GM12891 (cell line): ENCODE data around the gene FAM149A.

ENCODE experiments used
- POLR2A ChIP-seq: IDR thresholded peaks from 2 replicates; pipeline ENCODE4 v1.6.1; 2011; ENCODE audit warnings: low read depth, low read length, control low read depth
- POLR2AphosphoS5 ChIP-seq: IDR thresholded peaks from 2 replicates; pipeline ENCODE4 v1.6.1; 2011; ENCODE audit warnings: low read depth, low read length, control low read depth
- TAF1 ChIP-seq: IDR thresholded peaks from 2 replicates; pipeline ENCODE4 v1.6.1; 2011; ENCODE audit warnings: low read depth, low read length, control low read depth

DNA sequence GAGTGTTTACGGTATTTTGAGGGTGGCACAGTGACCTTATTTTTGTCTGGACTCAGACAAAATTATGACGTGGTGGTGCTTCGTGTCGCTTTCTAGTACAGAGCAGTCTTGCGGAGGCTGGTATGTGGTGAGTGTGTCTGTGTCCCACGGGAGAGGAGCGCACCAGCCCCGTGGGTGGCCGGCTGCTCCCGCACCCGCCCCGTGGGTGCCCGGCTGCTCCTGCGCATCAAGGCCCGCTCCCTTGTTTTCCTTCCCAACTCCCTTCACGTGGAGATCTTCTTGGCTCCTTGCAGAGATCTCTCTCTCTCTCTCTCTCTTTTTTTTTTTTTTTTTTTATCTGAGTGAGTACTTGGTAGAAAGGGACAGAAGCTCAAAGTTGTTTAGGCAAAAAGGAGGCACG, 12.2 kb upstream of the FAM149A start:
- TF ChIP-seq POLR2A (no peak), POLR2AphosphoS5 (no peak), TAF1 (no peak)
